ENCODE data around the gene FBXO45.
"Not testable (repeated sequence)": the region's sequence is repeated elsewhere in the genome, so short reads cannot be mapped to it uniquely, and the experiment has no call there.

The FBXO45 gene

DNA sequence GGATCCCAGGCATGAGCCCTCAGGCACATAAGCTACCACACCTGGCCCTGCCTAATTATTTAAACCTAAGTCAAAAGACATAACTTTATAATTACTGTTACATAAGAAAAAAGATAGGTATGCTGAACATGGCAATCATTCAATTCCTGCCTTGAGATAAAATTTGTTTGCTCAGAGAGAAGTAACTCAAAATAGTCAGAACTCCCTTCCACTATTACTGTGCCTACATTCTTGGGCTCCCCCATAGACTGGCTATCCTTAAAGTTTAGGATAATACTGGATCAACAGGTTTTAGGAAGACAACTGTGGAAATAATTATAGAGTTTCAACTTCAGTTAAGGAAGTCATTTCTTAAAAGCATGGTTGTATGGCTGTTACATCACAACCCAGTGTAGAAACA, 10.0 kb upstream of the FBXO45 start:
- no peak for DNase-seq

GRCh38 chr3:196559826-196560225, 8.6 kb upstream of the FBXO45 start:
- DNase-seq, result no peak

- DNase-seq, result no peak
Measured at GRCh38 chr3:196563721-196564225, 4.7 kb upstream of the FBXO45 start.

GRCh38 chr3:196569003-196569516, 600 bp downstream of the FBXO45 start:
- peak; percentile 60 for DNase-seq

GRCh38 chr3:196570332-196570731, 1.9 kb downstream of the FBXO45 start:
- DNase-seq, result not testable (repeated sequence)

GRCh38 chr3:196572389-196572788, 3.9 kb downstream of the FBXO45 start:
- no peak for DNase-seq

- no peak for DNase-seq
Measured at GRCh38 chr3:196585044-196585757, 16.7 kb downstream of the FBXO45 start.

GRCh38 chr3:196590279-196590678, 21.8 kb downstream of the FBXO45 start:
- DNase-seq, result no peak

DNA sequence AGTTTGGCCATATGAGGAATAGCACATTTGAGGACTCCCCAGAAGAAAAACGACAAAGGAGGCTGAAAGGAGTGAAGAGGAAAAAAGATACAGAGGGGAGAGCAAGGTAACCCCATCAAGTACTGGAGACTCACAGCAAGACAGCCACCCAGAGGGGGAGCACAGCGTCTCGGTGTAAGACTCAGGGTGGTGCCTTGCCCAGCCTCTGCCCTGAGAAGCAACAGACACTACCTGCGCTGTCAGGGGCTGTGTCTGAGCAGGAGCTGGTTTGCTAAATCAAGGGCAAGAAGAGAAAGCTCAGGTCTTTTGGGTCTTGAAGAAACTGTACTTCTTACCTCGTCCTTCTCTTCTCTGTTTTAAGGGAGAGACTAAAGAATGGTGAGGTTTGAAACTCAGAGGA, 27.9 kb downstream of the FBXO45 start:
- DNase-seq, result peak; percentile 14

DNA sequence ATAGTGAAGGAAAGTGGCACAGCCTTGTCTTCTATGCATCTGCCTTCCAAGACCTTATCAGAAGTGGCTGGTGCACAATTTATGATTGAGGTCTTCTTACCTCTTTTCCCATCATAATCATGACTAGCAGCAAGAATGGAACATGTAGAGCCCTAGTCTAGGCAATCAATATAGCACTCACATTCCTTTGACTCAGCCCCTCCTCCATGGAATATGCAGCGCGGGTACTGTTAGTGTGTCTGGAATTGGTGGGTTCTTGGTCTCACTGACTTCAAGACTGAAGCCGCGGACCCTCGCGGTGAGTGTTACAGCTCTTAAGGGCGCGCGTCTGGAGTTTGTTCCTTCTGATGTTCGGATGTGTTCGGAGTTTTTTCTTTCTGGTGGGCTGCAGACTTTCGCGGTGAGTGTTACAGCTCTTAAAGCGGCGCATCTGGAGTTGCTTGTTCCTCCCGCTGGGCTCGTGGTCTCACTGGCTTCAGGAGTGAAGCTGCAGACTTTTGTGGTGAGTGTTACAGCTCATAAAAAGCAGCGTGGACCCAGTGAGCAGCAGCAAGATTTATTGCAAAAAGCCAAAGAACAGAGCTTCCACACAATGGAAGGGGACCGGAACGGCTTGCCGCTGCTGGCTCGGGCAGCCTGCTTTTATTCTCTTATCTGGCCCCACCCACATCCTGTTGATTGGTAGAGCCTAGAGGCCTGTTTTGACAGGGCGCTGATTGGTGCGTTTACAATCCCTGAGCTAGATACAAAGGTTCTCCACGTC, 29.7 kb downstream of the FBXO45 start:
- not testable (repeated sequence) for DNase-seq

- no peak for DNase-seq
Measured at GRCh38 chr3:196599734-196600128, 31.3 kb downstream of the FBXO45 start.

DNA sequence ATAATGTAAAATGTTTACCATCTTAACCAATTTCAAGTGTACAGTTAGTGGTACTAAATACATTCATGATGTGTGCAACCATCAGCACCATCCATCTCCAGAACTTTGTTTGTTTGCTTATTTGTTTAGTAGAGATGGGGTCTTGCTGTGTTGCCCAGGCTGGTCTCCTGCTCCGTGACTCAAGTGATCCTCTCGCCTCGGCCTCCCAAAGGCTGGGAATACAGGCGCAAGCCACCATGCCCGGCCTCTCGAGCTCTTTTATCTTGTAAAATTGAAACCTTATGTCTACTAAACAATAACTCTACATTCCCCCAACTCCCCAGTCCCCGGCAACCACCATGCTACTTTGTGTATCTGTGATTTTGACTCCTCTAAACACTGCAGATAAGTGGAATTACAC, 31.9 kb downstream of the FBXO45 start:
- DNase-seq, result no peak

GRCh38 chr3:196602673-196603072, 34.2 kb downstream of the FBXO45 start:
- no peak for DNase-seq

DNA sequence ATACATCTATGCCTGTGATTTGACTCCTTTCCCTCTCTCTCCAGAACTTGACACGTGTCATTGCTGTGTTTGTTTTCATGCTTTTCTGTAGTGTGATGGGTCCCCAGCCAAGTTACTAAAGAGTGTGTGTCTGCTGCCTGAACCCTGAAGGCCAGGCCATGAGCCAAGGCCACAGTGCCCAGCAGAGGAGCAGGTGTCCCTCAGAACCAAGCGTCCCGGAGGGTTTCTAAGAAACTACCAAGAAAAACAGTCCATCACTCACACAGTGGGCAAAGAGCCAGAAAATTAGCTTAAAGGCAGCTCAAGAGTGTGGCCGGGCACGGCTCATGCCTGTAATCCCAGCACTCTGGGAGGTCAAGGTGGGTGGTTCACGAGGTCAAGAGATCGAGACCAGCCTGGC, 35.2 kb downstream of the FBXO45 start:
- no peak for DNase-seq

GRCh38 chr3:196604548-196604947, 36.1 kb downstream of the FBXO45 start:
- DNase-seq, result peak; percentile 59

GRCh38 chr3:196608693-196609092, 40.2 kb downstream of the FBXO45 start:
- DNase-seq, result no peak

GRCh38 chr3:196609343-196609775, 40.9 kb downstream of the FBXO45 start:
- peak; percentile 79 for DNase-seq

DNA sequence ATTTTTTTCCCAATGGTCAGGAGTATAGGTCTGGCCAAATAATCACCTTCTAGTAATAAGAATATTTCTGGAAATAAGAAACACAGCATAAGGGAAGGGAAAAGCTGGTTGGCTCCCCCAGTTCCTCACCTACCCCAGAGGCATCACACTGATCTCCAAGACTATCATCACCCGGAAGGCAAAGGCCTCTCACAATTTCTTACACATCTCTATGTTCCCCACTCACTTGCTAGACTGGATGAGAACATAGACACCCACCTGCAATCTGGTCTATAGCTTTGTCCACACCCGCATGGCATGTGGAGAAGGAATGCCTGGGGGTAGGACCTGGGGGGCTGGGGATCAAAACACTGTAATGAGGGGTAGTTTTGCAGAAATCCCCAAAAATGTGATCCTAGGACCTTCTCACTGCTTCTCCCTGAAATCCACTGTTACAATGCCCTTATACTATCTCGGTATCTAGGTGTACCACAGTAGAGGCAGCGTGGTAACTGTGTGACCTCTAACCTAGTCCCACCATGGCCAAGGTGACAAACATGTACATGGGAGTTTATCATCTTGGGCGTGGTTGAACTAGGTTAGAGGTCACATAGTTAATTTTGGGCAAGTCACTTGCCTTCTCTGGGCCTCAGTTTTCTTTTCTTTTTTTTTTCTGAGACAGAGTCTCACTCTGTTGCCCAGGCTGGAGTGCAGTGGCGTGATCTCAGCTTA, 41.5 kb downstream of the FBXO45 start:
- DNase-seq, result no peak

- DNase-seq, result no peak
Measured at GRCh38 chr3:196611761-196612483, 43.5 kb downstream of the FBXO45 start.

GRCh38 chr3:196615234-196615633, 46.8 kb downstream of the FBXO45 start:
- not testable (repeated sequence) for DNase-seq

GRCh38 chr3:196617256-196617655, 48.8 kb downstream of the FBXO45 start:
- no peak for DNase-seq

DNA sequence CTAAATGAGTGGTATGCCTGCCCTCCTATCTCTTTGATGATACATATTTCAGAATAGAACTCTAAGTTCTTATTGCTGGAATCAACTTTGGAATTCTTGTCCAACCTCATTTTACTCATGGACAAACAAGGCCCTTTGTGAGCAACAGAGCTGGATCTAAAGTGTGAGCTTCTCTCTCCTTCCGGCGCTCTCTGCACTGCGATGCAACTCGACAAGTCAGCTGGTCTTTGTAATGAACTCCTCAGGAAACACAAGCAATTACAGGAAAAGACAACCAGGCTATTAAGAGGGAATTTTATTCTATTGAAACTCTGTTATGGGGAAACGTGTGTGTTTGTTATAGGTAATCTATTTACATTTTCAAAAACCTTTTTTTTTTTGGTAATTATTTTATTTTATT, 50.8 kb downstream of the FBXO45 start:
- DNase-seq, result peak; percentile 11

GRCh38 chr3:196619627-196620026, 51.2 kb downstream of the FBXO45 start:
- not testable (repeated sequence) for DNase-seq

Data from NCI-H146 (cell line).